Measurements from ENCODE around the gene DEPDC1.

DEPDC1 gene

DNA sequence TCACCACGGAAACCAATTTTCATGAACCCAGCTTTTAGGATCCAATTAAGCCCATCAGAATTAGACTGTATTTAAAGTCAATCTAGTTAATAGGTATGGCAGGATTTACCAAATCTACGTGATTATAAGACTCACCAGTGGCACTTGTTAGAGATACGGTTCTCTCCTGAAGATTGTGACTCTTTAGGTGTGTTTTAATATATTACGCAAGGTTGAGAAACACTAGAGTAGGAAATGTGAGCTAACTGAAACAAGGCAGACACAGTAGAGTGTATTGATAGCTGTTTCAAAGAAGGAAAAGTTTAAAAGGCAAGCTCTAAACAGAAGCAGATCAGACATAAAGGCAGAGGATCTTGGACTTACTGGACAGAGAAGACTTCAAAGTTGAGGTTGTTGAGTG lies 35.9 kb downstream of the DEPDC1 start:
- TF ChIP-seq, protein P1, sequence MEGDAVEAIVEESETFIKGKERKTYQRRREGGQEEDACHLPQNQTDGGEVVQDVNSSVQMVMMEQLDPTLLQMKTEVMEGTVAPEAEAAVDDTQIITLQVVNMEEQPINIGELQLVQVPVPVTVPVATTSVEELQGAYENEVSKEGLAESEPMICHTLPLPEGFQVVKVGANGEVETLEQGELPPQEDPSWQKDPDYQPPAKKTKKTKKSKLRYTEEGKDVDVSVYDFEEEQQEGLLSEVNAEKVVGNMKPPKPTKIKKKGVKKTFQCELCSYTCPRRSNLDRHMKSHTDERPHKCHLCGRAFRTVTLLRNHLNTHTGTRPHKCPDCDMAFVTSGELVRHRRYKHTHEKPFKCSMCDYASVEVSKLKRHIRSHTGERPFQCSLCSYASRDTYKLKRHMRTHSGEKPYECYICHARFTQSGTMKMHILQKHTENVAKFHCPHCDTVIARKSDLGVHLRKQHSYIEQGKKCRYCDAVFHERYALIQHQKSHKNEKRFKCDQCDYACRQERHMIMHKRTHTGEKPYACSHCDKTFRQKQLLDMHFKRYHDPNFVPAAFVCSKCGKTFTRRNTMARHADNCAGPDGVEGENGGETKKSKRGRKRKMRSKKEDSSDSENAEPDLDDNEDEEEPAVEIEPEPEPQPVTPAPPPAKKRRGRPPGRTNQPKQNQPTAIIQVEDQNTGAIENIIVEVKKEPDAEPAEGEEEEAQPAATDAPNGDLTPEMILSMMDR (IDR thresholded peaks at IDR 0.05): no peak
- no peak overlapping the region for H3K4me3 ChIP-seq (ENCODE audit: low read depth, low read length)
- no peak overlapping the region for H2AFZ ChIP-seq
- peaks cover 3% of the 10 kb centered on the region for H3K36me3 ChIP-seq (ENCODE audit: control insufficient read depth, insufficient read depth, low read length)
- no peak overlapping the region for H3K4me2 ChIP-seq (ENCODE audit: low read length)
- H3K9ac ChIP-seq: no peak overlapping the region
- no peak overlapping the region for H3K27ac ChIP-seq
- no peaks in the 10 kb centered on the region for H3K9me3 ChIP-seq (ENCODE audit: control insufficient read depth, low read length)
- no peaks in the 10 kb centered on the region for H3K4me1 ChIP-seq
- H3K27me3 ChIP-seq (ENCODE audit: control insufficient read depth, insufficient read depth, low read length): no peaks in the 10 kb centered on the region
- no peaks in the 10 kb centered on the region for H3K79me2 ChIP-seq

DNA sequence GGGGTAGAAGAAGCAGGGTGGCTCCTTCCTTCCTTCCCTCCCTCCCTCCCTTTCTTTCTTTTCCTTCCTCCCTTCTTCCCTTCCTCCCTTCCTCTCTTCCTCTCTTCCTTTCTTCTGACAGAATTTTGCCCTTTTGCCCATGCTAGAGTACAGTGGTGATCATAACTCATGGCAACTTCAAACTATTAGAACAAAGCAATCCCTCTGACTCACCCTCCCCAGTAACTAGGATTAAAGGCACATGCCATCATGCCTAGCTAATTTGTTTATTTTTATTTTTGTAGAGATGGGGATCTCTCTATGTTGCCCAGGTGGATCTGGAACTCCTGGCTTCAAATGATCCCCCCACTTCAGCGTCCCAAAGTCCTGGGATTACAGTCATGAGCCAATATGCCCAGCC lies 37.1 kb downstream of the DEPDC1 start:
- Histone ChIP-seq H3K4me2 (ENCODE audit: low read length) (no peak overlapping the region), H2AFZ (no peak overlapping the region), H3K79me2 (no peaks in the 10 kb centered on the region), H3K36me3 (ENCODE audit: control insufficient read depth, insufficient read depth, low read length) (peaks cover 3% of the 10 kb centered on the region), H3K4me1 (no peaks in the 10 kb centered on the region), H3K27me3 (ENCODE audit: control insufficient read depth, insufficient read depth, low read length) (no peaks in the 10 kb centered on the region), H3K27ac (no peak overlapping the region), H3K4me3 (ENCODE audit: low read depth, low read length) (no peak overlapping the region), H3K9ac (no peak overlapping the region), H3K9me3 (ENCODE audit: control insufficient read depth, low read length) (no peaks in the 10 kb centered on the region)
- TF ChIP-seq, protein P1 (IDR thresholded peaks at IDR 0.05): no peak

DNA sequence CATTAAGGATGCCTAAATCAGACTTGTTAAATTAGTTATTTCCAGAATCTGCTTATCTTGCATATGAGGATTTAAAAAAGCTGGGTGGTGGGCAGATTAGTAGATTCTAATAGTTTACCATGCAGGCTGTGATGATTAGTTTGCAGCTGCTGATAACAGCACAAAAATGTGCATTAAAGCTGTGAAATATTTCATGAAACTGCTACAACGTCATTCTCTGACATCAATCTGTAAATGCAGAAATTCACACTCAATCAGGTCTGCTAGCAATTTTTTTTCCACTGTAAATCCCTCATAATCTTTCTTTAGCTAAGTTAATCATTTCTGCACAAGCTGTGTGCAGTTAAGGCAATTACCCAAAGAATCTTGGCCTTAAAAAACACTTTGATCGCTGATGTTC lies 37.8 kb downstream of the DEPDC1 start:
- Histone ChIP-seq H2AFZ (no peak overlapping the region), H3K36me3 (ENCODE audit: control insufficient read depth, insufficient read depth, low read length) (peaks cover 3% of the 10 kb centered on the region), H3K9ac (no peak overlapping the region), H3K9me3 (ENCODE audit: control insufficient read depth, low read length) (no peaks in the 10 kb centered on the region), H3K4me1 (no peaks in the 10 kb centered on the region), H3K79me2 (no peaks in the 10 kb centered on the region), H3K4me3 (ENCODE audit: low read depth, low read length) (no peak overlapping the region), H3K4me2 (ENCODE audit: low read length) (no peak overlapping the region), H3K27ac (no peak overlapping the region), H3K27me3 (ENCODE audit: control insufficient read depth, insufficient read depth, low read length) (no peaks in the 10 kb centered on the region)
- TF ChIP-seq, protein P1 (IDR thresholded peaks at IDR 0.05): no peak

DNA sequence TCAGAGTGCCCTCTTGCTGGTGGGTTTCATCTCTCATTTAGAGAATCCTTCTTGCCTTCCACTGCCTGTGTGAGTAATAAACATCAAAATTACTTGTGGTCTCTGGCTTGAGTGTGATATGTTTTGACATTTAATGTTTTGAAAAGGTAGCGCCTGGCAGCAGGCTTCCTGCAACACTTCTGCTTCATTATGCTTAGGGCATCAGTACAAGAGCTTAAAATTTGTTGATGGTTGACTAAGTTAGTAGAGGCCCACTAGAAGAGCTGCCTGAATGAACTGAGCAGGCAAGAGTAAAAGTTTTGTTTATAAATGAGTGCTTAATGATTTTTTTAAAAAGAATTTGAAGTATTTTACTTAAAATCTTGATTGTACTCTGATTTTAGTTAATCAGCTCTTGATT lies 40.7 kb downstream of the DEPDC1 start:
- Histone ChIP-seq H2AFZ (no peak overlapping the region), H3K27me3 (ENCODE audit: control insufficient read depth, insufficient read depth, low read length) (no peaks in the 10 kb centered on the region), H3K9me3 (ENCODE audit: control insufficient read depth, low read length) (no peaks in the 10 kb centered on the region)

DNA sequence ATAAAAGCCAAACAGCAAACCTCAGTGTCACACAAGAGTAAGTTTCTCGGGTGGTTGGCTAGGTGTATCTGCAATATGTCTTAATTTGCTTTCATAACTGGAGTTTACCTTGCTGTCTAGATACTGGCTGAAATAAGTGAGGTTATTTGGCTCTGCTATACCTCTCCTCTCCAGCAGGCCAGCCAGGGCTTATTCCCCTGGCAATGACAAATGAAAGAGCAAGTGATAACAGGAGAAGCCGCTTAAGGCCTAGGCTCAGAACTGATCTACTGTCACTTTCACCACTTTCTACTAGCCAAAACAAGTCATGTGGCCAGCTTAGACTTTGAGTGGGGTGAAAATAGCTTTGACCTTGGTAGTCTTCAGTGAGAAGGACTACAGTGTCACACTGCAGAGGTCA lies 42.3 kb downstream of the DEPDC1 start:
- H2AFZ ChIP-seq: no peak overlapping the region
- no peak overlapping the region for H3K9ac ChIP-seq
- TF ChIP-seq, protein P1 (IDR thresholded peaks at IDR 0.05): no peak
- H3K27ac ChIP-seq: no peak overlapping the region
- no peaks in the 10 kb centered on the region for H3K9me3 ChIP-seq (ENCODE audit: control insufficient read depth, low read length)
- no peaks in the 10 kb centered on the region for H3K27me3 ChIP-seq (ENCODE audit: control insufficient read depth, insufficient read depth, low read length)
- no peak overlapping the region for H3K4me2 ChIP-seq (ENCODE audit: low read length)
- H3K79me2 ChIP-seq: no peaks in the 10 kb centered on the region
- no peaks in the 10 kb centered on the region for H3K4me1 ChIP-seq
- no peak overlapping the region for H3K4me3 ChIP-seq (ENCODE audit: low read depth, low read length)
- H3K36me3 ChIP-seq (ENCODE audit: control insufficient read depth, insufficient read depth, low read length): no peaks in the 10 kb centered on the region

More for the DNA sequence above, 40.7 kb downstream of the DEPDC1 start:
- H3K36me3 ChIP-seq (ENCODE audit: control insufficient read depth, insufficient read depth, low read length): no peaks in the 10 kb centered on the region
- no peaks in the 10 kb centered on the region for H3K4me1 ChIP-seq
- no peak overlapping the region for H3K4me2 ChIP-seq (ENCODE audit: low read length)
- H3K9ac ChIP-seq: no peak overlapping the region
- no peak overlapping the region for H3K4me3 ChIP-seq (ENCODE audit: low read depth, low read length)
- H3K79me2 ChIP-seq: no peaks in the 10 kb centered on the region
- TF ChIP-seq, protein P1 (IDR thresholded peaks at IDR 0.05): no peak
- H3K27ac ChIP-seq: no peak overlapping the region

Data from parathyroid adenoma (tissue), 2 donors.